Ovary (tissue), 3 donors: ENCODE data around the gene PCBP1.

Experiments
- CTCF ChIP-seq, 3 donors: fragments of 450-650 bp in 2 of 3; fragments of 200-600 bp in 1 of 3; IDR thresholded peaks; one replicate each; pipeline versions ENCODE4 v1.5.1 to v1.8.0; 2016 to 2022; ENCODE audit warnings: antibody characterized with exemption in 3 of 3, mild to moderate bottlenecking in 1 of 3
- EP300 ChIP-seq: sonication (generic); formaldehyde crosslinking; IDR thresholded peaks from one replicate; pipeline ENCODE4 v1.6.1; 2017; ENCODE audit warnings: antibody characterized with exemption
- POLR2A ChIP-seq: fragments of 450-650 bp; IDR thresholded peaks from one replicate; pipeline ENCODE4 v1.6.1; 2017; ENCODE audit warnings: antibody characterized with exemption, mild to moderate bottlenecking, moderate library complexity
- donor health status: DM: no; HTN: no; CAD: no.

- TF ChIP-seq EP300, result no peak
- TF ChIP-seq CTCF (IDR thresholded peaks at IDR 0.05), result no peak
- no peak for TF ChIP-seq POLR2A
Measured at GRCh38 chr2:70123829-70124116, 36.5 kb downstream of the PCBP1 start.
